Measurements from ENCODE around the gene CTSF.
A peak's percentile ranks its signal among the peaks of the same experiment; 100 is the strongest.
"Not testable (repeated sequence)": the region's sequence is repeated elsewhere in the genome, so short reads cannot be mapped to it uniquely, and the experiment has no call there.

CTSF gene

GRCh38 chr11:66541892-66542291, 26.5 kb downstream of the CTSF start:
- Mint-ChIP-seq H3K27ac (peak overlapping the region; percentile 9), H3K27me3 (no peaks in the 10 kb centered on the region), H3K36me3 (ENCODE audit: low read depth) (peaks cover 50% of the 10 kb centered on the region), H3K9me3 (no peaks in the 10 kb centered on the region), H3K4me1 (ENCODE audit: low read depth) (peaks cover 30% of the 10 kb centered on the region), H3K4me3 (no peak overlapping the region)
- no peak for DNase-seq

GRCh38 chr11:66540598-66540997, 27.8 kb downstream of the CTSF start:
- peaks cover 62% of the 10 kb centered on the region for H3K36me3 Mint-ChIP-seq (ENCODE audit: low read depth)

GRCh38 chr11:66539870-66540213, 28.6 kb downstream of the CTSF start:
- Mint-ChIP-seq H3K27me3 (no peaks in the 10 kb centered on the region), H3K27ac (peak overlapping the region; percentile 18), H3K9me3 (no peaks in the 10 kb centered on the region), H3K36me3 (ENCODE audit: low read depth) (peaks cover 65% of the 10 kb centered on the region), H3K4me3 (no peak overlapping the region), H3K4me1 (ENCODE audit: low read depth) (peaks cover 20% of the 10 kb centered on the region)
- DNase-seq: no peak

More at GRCh38 chr11:66540598-66540997, 27.8 kb downstream of the CTSF start:
- not testable (repeated sequence) for H3K27me3 Mint-ChIP-seq, H3K27ac Mint-ChIP-seq, H3K9me3 Mint-ChIP-seq, DNase-seq, H3K4me3 Mint-ChIP-seq
- peaks cover 24% of the 10 kb centered on the region for H3K4me1 Mint-ChIP-seq (ENCODE audit: low read depth)

DNA sequence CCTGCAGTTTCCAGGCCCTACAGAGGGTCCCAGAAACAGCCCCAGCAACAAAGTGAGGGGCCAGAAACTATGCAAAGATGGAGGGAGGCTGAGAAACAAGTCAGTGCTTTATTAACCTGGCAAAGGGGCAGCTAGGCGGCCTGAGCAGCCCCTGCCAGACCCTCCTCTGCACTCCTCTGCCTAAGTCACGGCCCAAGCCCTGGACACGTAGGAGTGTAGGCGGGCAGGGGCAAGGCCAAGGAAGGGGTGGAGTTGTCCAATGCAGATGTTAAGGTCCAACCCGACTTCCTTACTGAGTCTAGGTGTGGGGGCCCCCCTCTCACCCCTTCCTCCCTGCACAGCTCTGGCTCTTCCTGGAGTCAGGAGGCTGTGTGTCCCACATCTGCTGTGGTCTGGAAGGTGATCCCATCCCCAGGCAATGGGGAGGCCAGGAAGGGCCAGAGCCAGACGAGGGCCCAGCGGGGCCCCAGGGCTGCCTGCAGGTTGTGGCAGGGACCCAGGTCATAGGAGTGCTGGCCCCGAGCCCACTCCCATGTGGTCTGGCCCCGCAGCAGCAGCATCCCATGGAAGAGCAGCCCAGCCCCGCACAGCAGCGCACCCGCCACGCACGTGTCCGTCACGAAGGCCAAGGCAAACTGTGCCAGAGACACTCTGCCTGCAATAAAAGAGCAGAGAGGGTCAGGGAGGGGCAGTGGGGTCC, 29.1 kb downstream of the CTSF start:
- H3K4me1 Mint-ChIP-seq (ENCODE audit: low read depth): peaks cover 18% of the 10 kb centered on the region
- peaks cover 67% of the 10 kb centered on the region for H3K36me3 Mint-ChIP-seq (ENCODE audit: low read depth)
- H3K27ac Mint-ChIP-seq: no peak overlapping the region
- no peak overlapping the region for H3K4me3 Mint-ChIP-seq
- H3K27me3 Mint-ChIP-seq: no peaks in the 10 kb centered on the region
- no peak for DNase-seq
- no peaks in the 10 kb centered on the region for H3K9me3 Mint-ChIP-seq

DNA sequence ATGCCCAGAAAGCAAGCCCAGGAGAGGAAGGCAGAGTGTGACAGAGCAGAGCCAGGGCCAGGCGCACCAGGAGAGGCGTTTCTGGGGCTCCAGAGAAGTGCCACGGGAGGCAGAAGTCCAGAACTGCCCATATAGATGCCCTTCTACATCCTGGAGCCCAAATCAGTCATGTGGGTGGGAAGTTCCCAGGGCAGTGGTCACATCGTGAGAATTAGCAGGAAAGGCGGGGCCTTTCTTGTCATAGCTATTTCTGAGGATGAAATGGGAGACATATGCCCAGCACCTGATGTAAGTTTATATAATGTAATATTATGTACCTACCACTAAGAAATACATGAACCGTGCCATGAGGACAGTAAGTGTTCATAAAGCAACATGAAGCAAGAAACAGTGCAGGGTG, 35.6 kb downstream of the CTSF start:
- no peaks in the 10 kb centered on the region for H3K27me3 Mint-ChIP-seq
- no peaks in the 10 kb centered on the region for H3K9me3 Mint-ChIP-seq
- H3K27ac Mint-ChIP-seq: no peak overlapping the region
- peaks cover 46% of the 10 kb centered on the region for H3K36me3 Mint-ChIP-seq (ENCODE audit: low read depth)
- H3K4me3 Mint-ChIP-seq: no peak overlapping the region
- DNase-seq: no peak
- peaks cover 2% of the 10 kb centered on the region for H3K4me1 Mint-ChIP-seq (ENCODE audit: low read depth)

GRCh38 chr11:66531841-66532240, 36.6 kb downstream of the CTSF start:
- H3K27me3 Mint-ChIP-seq: no peaks in the 10 kb centered on the region
- DNase-seq: no peak
- H3K4me3 Mint-ChIP-seq: no peak overlapping the region
- H3K27ac Mint-ChIP-seq: no peak overlapping the region
- peaks cover 44% of the 10 kb centered on the region for H3K36me3 Mint-ChIP-seq (ENCODE audit: low read depth)
- H3K4me1 Mint-ChIP-seq (ENCODE audit: low read depth): peaks cover 2% of the 10 kb centered on the region
- no peaks in the 10 kb centered on the region for H3K9me3 Mint-ChIP-seq

DNA sequence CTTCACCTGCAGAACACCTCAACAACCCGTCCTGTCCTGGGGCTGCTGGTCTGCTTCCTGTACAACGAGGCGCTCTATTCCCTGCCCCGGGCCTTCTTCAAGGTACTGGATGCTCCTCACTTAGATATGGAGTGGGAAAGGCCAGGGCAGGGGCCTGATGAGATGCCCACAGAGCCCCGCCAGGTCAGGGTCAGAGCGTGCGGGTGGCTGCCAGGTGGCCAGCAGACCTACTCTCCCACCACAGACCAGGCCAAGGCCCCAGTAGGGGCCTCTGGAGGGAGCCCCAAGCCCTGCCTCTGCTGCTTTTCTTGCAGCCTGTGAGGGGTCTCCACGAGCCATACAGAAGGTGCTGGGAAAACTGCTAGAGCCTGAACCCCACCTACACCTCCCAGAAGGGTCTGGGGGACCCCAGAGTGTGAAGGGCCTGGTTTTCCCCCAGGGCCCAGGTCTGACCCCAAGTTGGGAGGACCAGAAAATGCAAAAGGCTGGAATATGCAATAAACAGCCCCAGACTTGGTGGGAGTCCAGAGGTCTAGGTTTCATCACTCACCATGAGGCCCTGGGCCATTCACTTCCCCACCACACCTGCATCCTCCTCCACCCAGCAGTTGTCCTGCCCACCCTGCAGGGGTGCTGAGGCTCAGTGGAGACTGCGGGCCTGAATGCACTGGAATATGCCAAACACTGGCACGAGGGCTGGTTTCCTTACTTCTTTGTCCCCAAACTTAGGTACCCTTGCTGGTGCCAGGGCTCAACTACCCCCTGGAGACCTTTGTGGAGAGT, 37.3 kb downstream of the CTSF start:
- H3K27ac Mint-ChIP-seq: no peak overlapping the region
- no peak for DNase-seq
- peaks cover 2% of the 10 kb centered on the region for H3K4me1 Mint-ChIP-seq (ENCODE audit: low read depth)
- H3K36me3 Mint-ChIP-seq (ENCODE audit: low read depth): peaks cover 44% of the 10 kb centered on the region
- no peaks in the 10 kb centered on the region for H3K9me3 Mint-ChIP-seq
- H3K27me3 Mint-ChIP-seq: no peaks in the 10 kb centered on the region
- no peak overlapping the region for H3K4me3 Mint-ChIP-seq

DNA sequence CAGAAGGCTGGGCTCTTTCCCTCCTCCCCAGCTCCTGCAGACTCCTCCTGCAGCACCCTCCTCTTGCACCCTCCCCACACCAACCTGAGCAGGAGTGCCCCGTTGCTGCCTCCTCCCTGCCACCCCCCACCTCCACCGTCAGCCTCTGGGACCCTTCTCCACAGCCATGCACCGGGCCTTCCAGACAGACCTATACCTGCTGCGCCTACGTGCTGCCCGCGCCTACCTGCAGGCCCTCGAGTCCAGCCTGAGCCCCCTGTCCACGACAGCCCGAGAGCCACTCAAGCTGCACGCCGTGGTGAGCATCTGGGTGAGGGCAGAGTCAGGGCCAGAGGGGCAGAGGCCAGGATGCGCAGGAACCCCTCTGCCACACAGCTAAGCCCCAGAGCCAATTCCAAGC, 38.8 kb downstream of the CTSF start:
- H3K27me3 Mint-ChIP-seq: no peaks in the 10 kb centered on the region
- peaks cover 33% of the 10 kb centered on the region for H3K36me3 Mint-ChIP-seq (ENCODE audit: low read depth)
- no peak overlapping the region for H3K27ac Mint-ChIP-seq
- H3K4me1 Mint-ChIP-seq (ENCODE audit: low read depth): peaks cover 2% of the 10 kb centered on the region
- no peaks in the 10 kb centered on the region for H3K9me3 Mint-ChIP-seq
- DNase-seq: no peak
- H3K4me3 Mint-ChIP-seq: no peak overlapping the region

- Mint-ChIP-seq H3K9me3 (no peaks in the 10 kb centered on the region), H3K27me3 (no peaks in the 10 kb centered on the region), H3K27ac (no peak overlapping the region), H3K36me3 (ENCODE audit: low read depth) (peaks cover 37% of the 10 kb centered on the region), H3K4me1 (ENCODE audit: low read depth) (peaks cover 2% of the 10 kb centered on the region), H3K4me3 (no peak overlapping the region)
- no peak for DNase-seq
Measured at GRCh38 chr11:66529069-66529468, 39.3 kb downstream of the CTSF start.

- no peak for DNase-seq
- peaks cover 62% of the 10 kb centered on the region for H3K36me3 Mint-ChIP-seq (ENCODE audit: low read depth)
- H3K9me3 Mint-ChIP-seq: no peaks in the 10 kb centered on the region
- H3K4me3 Mint-ChIP-seq: no peak overlapping the region
- no peaks in the 10 kb centered on the region for H3K4me1 Mint-ChIP-seq (ENCODE audit: low read depth)
- no peaks in the 10 kb centered on the region for H3K27me3 Mint-ChIP-seq
- no peak overlapping the region for H3K27ac Mint-ChIP-seq
Measured at GRCh38 chr11:66524304-66525040, 43.9 kb downstream of the CTSF start.

GRCh38 chr11:66523611-66524010, 44.8 kb downstream of the CTSF start:
- no peaks in the 10 kb centered on the region for H3K4me1 Mint-ChIP-seq (ENCODE audit: low read depth)
- peaks cover 61% of the 10 kb centered on the region for H3K36me3 Mint-ChIP-seq (ENCODE audit: low read depth)
- H3K9me3 Mint-ChIP-seq: no peaks in the 10 kb centered on the region
- H3K27me3 Mint-ChIP-seq: no peaks in the 10 kb centered on the region
- H3K27ac Mint-ChIP-seq: no peak overlapping the region
- no peak overlapping the region for H3K4me3 Mint-ChIP-seq
- no peak for DNase-seq
